CD14-positive monocyte (primary cell): Measurements from ENCODE around the gene RAB3GAP1. TPM values are rescaled to one million over a fixed set of nuclear protein-coding genes. Genes with fewer than 3 reads are reported as not detected.

Experiments
- DNase-seq, 3 donors: peaks; one replicate each; pipeline ENCODE4 v3.0.0-alpha.2; 2011 to 2022
- H2AFZ ChIP-seq: 2 replicates; pipeline ENCODE4 v1.6.0; 2012; ENCODE audit warnings: mild to moderate bottlenecking, low read depth, low read length, inconsistent platforms; ENCODE audit not compliant: insufficient read depth, poor library complexity, severe bottlenecking
- H3K27ac ChIP-seq, 2 donors: 1 replicate in 1 of 2; 2 replicates in 1 of 2; pipeline ENCODE4 v1.5.1; 2012 to 2013; ENCODE audit warnings: low read length in 2 of 2, control low read depth in 1 of 2, inconsistent platforms in 1 of 2, low read depth in 1 of 2, mild to moderate bottlenecking in 1 of 2
- H3K27me3 ChIP-seq, 2 donors: one replicate each; pipeline versions ENCODE4 v1.6.0 to v1.6.1; 2011 to 2013; ENCODE audit warnings: low read length in 2 of 2; ENCODE audit not compliant: control insufficient read depth in 2 of 2, insufficient read depth in 2 of 2
- H3K36me3 ChIP-seq, 2 donors: replicated peaks in 1 of 2; 1 replicate in 1 of 2; 2 replicates in 1 of 2; pipeline versions ENCODE4 v1.5.1 to v1.6.1; 2012 to 2013; ENCODE audit warnings: low read length in 2 of 2, control low read depth in 1 of 2, inconsistent platforms in 1 of 2, mild to moderate bottlenecking in 1 of 2; ENCODE audit not compliant: insufficient read depth in 2 of 2, control insufficient read depth in 1 of 2
- H3K4me1 ChIP-seq, 2 donors: 1 replicate in 1 of 2; 2 replicates in 1 of 2; pipeline versions ENCODE4 v1.5.1 to v1.6.1; 2012 to 2013; ENCODE audit warnings: low read length in 2 of 2, control low read depth in 1 of 2, inconsistent platforms in 1 of 2, mild to moderate bottlenecking in 1 of 2, moderate library complexity in 1 of 2; ENCODE audit not compliant: insufficient read depth in 2 of 2, control insufficient read depth in 1 of 2
- H3K4me2 ChIP-seq: replicated peaks from 2 replicates; pipeline ENCODE3; 2012; ENCODE audit warnings: low read length, moderate library complexity, mild to moderate bottlenecking; ENCODE audit not compliant: poor library complexity, severe bottlenecking; ENCODE audit errors: extremely low read depth
- H3K4me3 ChIP-seq, 3 experiments: fragments of 200-600 bp in 1 of 3; sonication (generic) in 1 of 3; replicated peaks in 1 of 3; 1 replicate in 2 of 3; 2 replicates in 1 of 3; pipeline ENCODE4 v1.5.1; 2011 to 2013; ENCODE audit warnings: low read length in 3 of 3, mild to moderate bottlenecking in 3 of 3, control low read depth in 2 of 3, low read depth in 2 of 3, inconsistent platforms in 1 of 3, moderate library complexity in 1 of 3
- H3K79me2 ChIP-seq: 2 replicates; pipeline ENCODE4 v1.6.0; 2012; ENCODE audit warnings: mild to moderate bottlenecking, control low read depth, inconsistent platforms, low read length, moderate library complexity; ENCODE audit not compliant: insufficient read depth
- H3K9ac ChIP-seq: 2 replicates; pipeline ENCODE4 v1.6.0; 2017; ENCODE audit warnings: low read length, mild to moderate bottlenecking; ENCODE audit not compliant: insufficient read depth, poor library complexity, severe bottlenecking
- H3K9me3 ChIP-seq, 2 donors: replicated peaks in 1 of 2; 1 replicate in 1 of 2; 2 replicates in 1 of 2; pipeline versions ENCODE4 v1.5.1 to v1.6.1; 2012 to 2013; ENCODE audit warnings: low read length in 2 of 2, control low read depth in 1 of 2; ENCODE audit not compliant: control insufficient read depth in 1 of 2, insufficient read depth in 1 of 2
- H4K20me1 ChIP-seq: 2 replicates; pipeline ENCODE4 v1.6.0; 2012; ENCODE audit warnings: mild to moderate bottlenecking, low read length, control low read depth, moderate library complexity; ENCODE audit not compliant: insufficient read depth
- H3K27ac Mint-ChIP-seq, 7 donors: one replicate each; pipeline ENCODE4 v1.8.0; 2020; ENCODE audit warnings: mild to moderate bottlenecking in 7 of 7, mixed read lengths in 7 of 7, moderate library complexity in 6 of 7, inconsistent platforms in 2 of 7
- H3K27me3 Mint-ChIP-seq, 3 donors: one replicate each; pipeline ENCODE4 v1.8.0; 2021 to 2022; ENCODE audit warnings: low read depth in 3 of 3, mild to moderate bottlenecking in 3 of 3, mixed read lengths in 3 of 3, moderate library complexity in 3 of 3, inconsistent platforms in 1 of 3
- H3K36me3 Mint-ChIP-seq, 2 donors: one replicate each; pipeline ENCODE4 v1.8.0; 2020; ENCODE audit warnings: mixed read lengths in 2 of 2, inconsistent platforms in 1 of 2, mild to moderate bottlenecking in 1 of 2
- H3K4me1 Mint-ChIP-seq: one replicate; pipeline ENCODE4 v1.8.0; 2020; ENCODE audit warnings: mild to moderate bottlenecking, mixed read lengths
- H3K4me3 Mint-ChIP-seq, 2 donors: one replicate each; pipeline ENCODE4 v1.8.0; 2020; ENCODE audit warnings: mild to moderate bottlenecking in 2 of 2, mixed read lengths in 2 of 2, moderate library complexity in 1 of 2
- H3K9me3 Mint-ChIP-seq, 7 donors: one replicate each; pipeline ENCODE4 v1.8.0; 2020 to 2022; ENCODE audit warnings: mixed read lengths in 7 of 7, mild to moderate bottlenecking in 6 of 7, moderate library complexity in 6 of 7, inconsistent platforms in 2 of 7
- CTCF ChIP-seq: fragments of 200-600 bp; IDR thresholded peaks from one replicate; pipeline ENCODE4 v1.8.0; 2022; ENCODE audit warnings: antibody characterized with exemption, mild to moderate bottlenecking
- WGBS: methylation state at CpG from one replicate; pipeline ENCODE4 v1.1.5; 2013; ENCODE audit warnings: missing lambda C conversion rate; ENCODE audit not compliant: insufficient coverage; 5-methylcytosine and 5-hydroxymethylcytosine counted together
- intact Hi-C, 2 donors: fragments of 100-400 bp; cut with micrococcal nuclease; formaldehyde crosslinking; loops; one replicate each; pipeline versions ENCODE4 v1.15.0 to v1.15.1; 2023
- polyA plus RNA-seq, 3 donors: library from polyadenylated mRNA; depleted of rRNA in 1 of 3; unstranded in 2 of 3; stranded (reverse) in 1 of 3; fragments of 300-500 nt in 2 of 3; fragments of >200 nt in 1 of 3; fragmentation: Illumina TruSeq in 2 of 3; gene quantifications; 1 replicate in 2 of 3; 2 replicates in 1 of 3; pipeline ENCODE4 v1.2.3, GENCODE V29; 2012 to 2021

RAB3GAP1 gene
- polyA plus RNA-seq, 3 donors: 8.0 to 17.4 (median 11.3) TPM

GRCh38 chr2:135140606-135141005 lies 88.5 kb downstream of the RAB3GAP1 start:
- Histone ChIP-seq H3K4me3 (no peak overlapping the region), H3K4me2 (no peak overlapping the region), H2AFZ (no peak overlapping the region), H3K9ac (no peak overlapping the region), H3K27ac (no peak overlapping the region), H3K79me2 (no peaks in the 10 kb centered on the region), H3K4me1 (no peaks in the 10 kb centered on the region), H4K20me1 (no peaks in the 10 kb centered on the region), H3K36me3 (peaks cover 55 to 93% of the 10 kb centered on the region in 2 donors), H3K9me3 (peaks cover 15 to 30% of the 10 kb centered on the region in 2 donors), H3K27me3 (no peaks in the 10 kb centered on the region)
- Mint-ChIP-seq H3K27ac (no peak overlapping the region), H3K36me3 (peaks cover 69 to 89% of the 10 kb centered on the region in 2 donors), H3K4me1 (no peaks in the 10 kb centered on the region), H3K9me3 (peaks cover 11 to 26% (median 20%) of the 10 kb centered on the region in 7 donors), H3K4me3 (no peak overlapping the region), H3K27me3 (peaks cover 0 to 2% (median 2%) of the 10 kb centered on the region in 3 donors)
- intact Hi-C loops: no loop called here
- no peak for DNase-seq
- no peak for TF ChIP-seq CTCF

- H3K36me3 Mint-ChIP-seq: peaks cover 61 to 85% of the 10 kb centered on the region in 2 donors
These were observed 90.2 kb downstream of the RAB3GAP1 start for GRCh38 chr2:135142323-135142722.

More at GRCh38 chr2:135142323-135142722, 90.2 kb downstream of the RAB3GAP1 start:
- Histone ChIP-seq H3K4me2 (no peak overlapping the region), H2AFZ (no peak overlapping the region), H3K27ac (no peak overlapping the region), H3K27me3 (no peaks in the 10 kb centered on the region), H3K9ac (no peak overlapping the region), H4K20me1 (no peaks in the 10 kb centered on the region), H3K4me1 (no peaks in the 10 kb centered on the region), H3K36me3 (peaks cover 40 to 91% of the 10 kb centered on the region in 2 donors), H3K4me3 (no peak overlapping the region), H3K79me2 (no peaks in the 10 kb centered on the region), H3K9me3 (peaks cover 15 to 30% of the 10 kb centered on the region in 2 donors)
- peaks cover 0 to 2% (median 2%) of the 10 kb centered on the region in 3 donors for H3K27me3 Mint-ChIP-seq
- DNase-seq: no peak
- H3K9me3 Mint-ChIP-seq: peaks cover 11 to 26% (median 20%) of the 10 kb centered on the region in 7 donors
- TF ChIP-seq CTCF: no peak
- H3K4me3 Mint-ChIP-seq: no peak overlapping the region
- intact Hi-C loops: no loop called here
- WGBS: no CpG with 5 or more reads among the region's 1 CpG
- H3K4me1 Mint-ChIP-seq: no peaks in the 10 kb centered on the region
- no peak overlapping the region for H3K27ac Mint-ChIP-seq
